Measurements from ENCODE around the gene ATP2B3. TPM values are rescaled to one million over a fixed set of nuclear protein-coding genes. Genes with fewer than 3 reads are reported as not detected.
A peak's percentile ranks its signal among the peaks of the same experiment; 100 is the strongest.

The ATP2B3 gene
- total RNA-seq, 1 donor from 2014 or later, result 0.21 TPM

DNA sequence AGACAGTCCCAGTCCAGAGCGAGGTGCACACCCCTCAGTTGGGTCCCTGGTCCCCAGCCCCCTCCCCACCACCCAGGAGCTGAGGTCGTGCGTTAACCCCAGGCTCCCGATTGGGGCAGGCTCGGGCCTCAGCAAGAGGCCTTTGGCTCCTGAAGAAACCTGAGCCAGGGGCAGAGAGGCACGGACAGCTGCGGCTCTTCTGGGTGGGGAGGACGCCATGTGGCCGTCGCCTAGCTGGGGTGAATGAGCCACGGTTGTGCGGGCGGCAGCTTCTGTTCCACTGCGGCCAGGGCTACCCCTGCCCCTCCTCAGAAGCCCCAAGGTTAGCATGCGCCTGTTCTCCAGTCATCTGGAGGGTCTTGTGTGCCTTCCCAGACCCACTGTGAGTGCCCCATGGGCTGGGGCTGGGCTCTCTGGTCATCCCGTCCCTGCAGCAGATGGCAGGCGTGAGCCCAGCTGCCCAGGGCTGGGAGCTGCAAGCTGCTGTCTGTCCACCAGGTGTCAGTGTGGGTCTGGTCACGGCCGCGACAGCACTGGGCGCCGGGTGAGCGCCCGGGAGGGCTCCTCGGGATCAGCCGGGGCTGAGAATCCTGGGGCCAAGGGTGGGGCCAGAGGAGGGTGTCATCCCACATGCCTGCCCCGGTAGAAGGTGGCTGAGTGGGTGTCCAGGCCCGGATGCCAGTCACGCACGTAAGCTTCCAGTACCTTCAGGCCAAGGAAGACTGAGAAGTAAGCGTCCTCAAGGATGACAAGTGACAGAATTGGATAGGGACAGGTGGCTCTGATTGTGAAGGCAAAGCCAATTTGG lies 21.9 kb downstream of the ATP2B3 start:
- Mint-ChIP-seq H3K4me3 (ENCODE audit: unreplicated experiment) (no peak overlapping the region), H3K9me3 (ENCODE audit: unreplicated experiment) (no peaks in the 10 kb centered on the region), H3K36me3 (ENCODE audit: unreplicated experiment) (no peaks in the 10 kb centered on the region), H3K4me1 (ENCODE audit: unreplicated experiment) (no peaks in the 10 kb centered on the region), H3K27me3 (ENCODE audit: unreplicated experiment) (no peaks in the 10 kb centered on the region), H3K27ac (ENCODE audit: unreplicated experiment) (no peak overlapping the region)
- TF ChIP-seq CTCF (IDR thresholded peaks at IDR 0.05), result peak; percentile 77
- DNase-seq (ENCODE audit: extremely low spot score, unreplicated experiment), result peak; percentile 91

- no peak for DNase-seq (ENCODE audit: extremely low spot score, unreplicated experiment)
- H3K27ac Mint-ChIP-seq (ENCODE audit: unreplicated experiment), result no peak overlapping the region
- no peak for TF ChIP-seq CTCF (IDR thresholded peaks at IDR 0.05)
- H3K9me3 Mint-ChIP-seq (ENCODE audit: unreplicated experiment), result no peaks in the 10 kb centered on the region
- H3K4me3 Mint-ChIP-seq (ENCODE audit: unreplicated experiment), result no peak overlapping the region
- H3K36me3 Mint-ChIP-seq (ENCODE audit: unreplicated experiment), result no peaks in the 10 kb centered on the region
- no peaks in the 10 kb centered on the region for H3K27me3 Mint-ChIP-seq (ENCODE audit: unreplicated experiment)
- H3K4me1 Mint-ChIP-seq (ENCODE audit: unreplicated experiment), result no peaks in the 10 kb centered on the region
Observed at GRCh38 chrX:153539979-153540358, 22.5 kb downstream of the ATP2B3 start.

DNA sequence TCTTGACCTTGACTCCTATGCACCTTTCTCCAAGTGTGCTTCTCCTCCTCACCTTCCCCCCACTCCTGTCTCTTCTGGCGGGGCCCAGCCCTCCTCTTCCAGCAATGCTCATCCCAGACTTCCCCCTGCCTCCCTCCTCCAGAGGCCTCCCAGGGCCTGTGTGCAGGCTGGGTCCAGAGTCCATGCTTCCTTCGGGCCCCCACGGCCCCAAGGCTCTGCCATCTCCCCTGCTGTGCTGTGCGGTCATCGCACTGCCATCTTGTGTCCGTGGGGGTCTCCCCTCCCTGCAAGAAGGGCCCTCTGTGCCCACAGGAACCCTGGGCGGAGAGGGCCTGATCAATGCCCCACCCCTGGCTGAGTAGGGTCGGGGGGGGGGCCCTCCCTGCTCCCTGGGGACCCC lies 27.3 kb downstream of the ATP2B3 start:
- H3K27me3 Mint-ChIP-seq (ENCODE audit: unreplicated experiment), result peaks cover 8% of the 10 kb centered on the region
- H3K4me3 Mint-ChIP-seq (ENCODE audit: unreplicated experiment), result no peak overlapping the region
- no peak overlapping the region for H3K27ac Mint-ChIP-seq (ENCODE audit: unreplicated experiment)
- no peak for DNase-seq (ENCODE audit: extremely low spot score, unreplicated experiment)
- no peaks in the 10 kb centered on the region for H3K36me3 Mint-ChIP-seq (ENCODE audit: unreplicated experiment)
- H3K4me1 Mint-ChIP-seq (ENCODE audit: unreplicated experiment), result no peaks in the 10 kb centered on the region
- H3K9me3 Mint-ChIP-seq (ENCODE audit: unreplicated experiment), result no peaks in the 10 kb centered on the region
- no peak for TF ChIP-seq CTCF (IDR thresholded peaks at IDR 0.05)

- no peaks in the 10 kb centered on the region for H3K36me3 Mint-ChIP-seq (ENCODE audit: unreplicated experiment)
- no peaks in the 10 kb centered on the region for H3K9me3 Mint-ChIP-seq (ENCODE audit: unreplicated experiment)
- peaks cover 8% of the 10 kb centered on the region for H3K27me3 Mint-ChIP-seq (ENCODE audit: unreplicated experiment)
- TF ChIP-seq CTCF (IDR thresholded peaks at IDR 0.05), result no peak
- H3K4me3 Mint-ChIP-seq (ENCODE audit: unreplicated experiment), result no peak overlapping the region
- no peak for DNase-seq (ENCODE audit: extremely low spot score, unreplicated experiment)
- no peaks in the 10 kb centered on the region for H3K4me1 Mint-ChIP-seq (ENCODE audit: unreplicated experiment)
- H3K27ac Mint-ChIP-seq (ENCODE audit: unreplicated experiment), result no peak overlapping the region
Observed at GRCh38 chrX:153546386-153546785, 28.9 kb downstream of the ATP2B3 start.

DNA sequence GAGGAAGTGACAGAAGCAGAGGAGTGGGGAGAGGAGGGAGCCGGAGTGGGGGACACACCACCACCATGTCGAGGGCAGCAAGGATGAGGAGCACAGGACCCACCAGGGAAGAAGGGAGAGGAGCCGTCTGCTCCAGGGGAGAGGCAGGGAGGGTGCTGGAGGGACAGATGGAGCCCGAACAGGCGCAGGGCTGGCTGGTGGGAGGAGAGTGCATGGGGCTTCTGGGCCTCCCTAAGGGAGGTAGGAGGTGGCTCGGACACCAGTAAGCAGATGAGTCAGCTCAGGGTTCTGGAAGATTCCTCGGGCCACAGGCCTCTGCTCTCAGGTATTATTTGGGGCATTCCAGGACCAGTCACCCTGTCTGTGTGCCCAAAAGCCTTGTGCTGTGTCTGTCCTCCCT lies 29.8 kb downstream of the ATP2B3 start:
- Mint-ChIP-seq H3K27ac (ENCODE audit: unreplicated experiment) (no peak overlapping the region), H3K9me3 (ENCODE audit: unreplicated experiment) (no peaks in the 10 kb centered on the region), H3K36me3 (ENCODE audit: unreplicated experiment) (no peaks in the 10 kb centered on the region), H3K4me3 (ENCODE audit: unreplicated experiment) (no peak overlapping the region), H3K4me1 (ENCODE audit: unreplicated experiment) (no peaks in the 10 kb centered on the region), H3K27me3 (ENCODE audit: unreplicated experiment) (peaks cover 8% of the 10 kb centered on the region)
- TF ChIP-seq CTCF (IDR thresholded peaks at IDR 0.05), result no peak
- no peak for DNase-seq (ENCODE audit: extremely low spot score, unreplicated experiment)
